ENCODE results near the gene ARMC7. TPM values are rescaled to one million over a fixed set of nuclear protein-coding genes. Genes with fewer than 3 reads are reported as not detected.
"Not testable (repeated sequence)": the region's sequence is repeated elsewhere in the genome, so short reads cannot be mapped to it uniquely, and the experiment has no call there.

The ARMC7 gene
- total RNA-seq, 2 donors from 2014 or later, result 13.3 to 13.7 TPM

- Mint-ChIP-seq H3K4me1 (ENCODE audit: low read depth in 2 of 2) (peaks cover 30 to 44% of the 10 kb centered on the region in 2 donors), H3K27me3 (no peaks in the 10 kb centered on the region), H3K9me3 (no peaks in the 10 kb centered on the region), H3K27ac (peak overlapping the region; percentile 67 to 82), H3K36me3 (peaks cover 14% of the 10 kb centered on the region), H3K4me3 (peak overlapping the region; percentile 98)
- no peak for DNase-seq (ENCODE audit: low spot score)
- ATAC-seq, result no peak
These were observed 42.8 kb downstream of the ARMC7 start for GRCh38 chr17:75152523-75152921.

- H3K4me3 Mint-ChIP-seq, result peak overlapping the region; percentile 98
- DNase-seq (ENCODE audit: low spot score) (no peak), ATAC-seq (no peak)
- peaks cover 13% of the 10 kb centered on the region for H3K36me3 Mint-ChIP-seq
- H3K27ac Mint-ChIP-seq, result peak overlapping the region; percentile 67 to 82
- H3K27me3 Mint-ChIP-seq, result no peaks in the 10 kb centered on the region
- H3K9me3 Mint-ChIP-seq, result no peaks in the 10 kb centered on the region
- peaks cover 30 to 44% of the 10 kb centered on the region in 2 donors for H3K4me1 Mint-ChIP-seq (ENCODE audit: low read depth in 2 of 2)
These were observed 43.4 kb downstream of the ARMC7 start for GRCh38 chr17:75152922-75153779.

GRCh38 chr17:75153780-75154194 is 44.0 kb downstream of the ARMC7 start:
- peaks cover 28 to 38% of the 10 kb centered on the region in 2 donors for H3K4me1 Mint-ChIP-seq (ENCODE audit: low read depth in 2 of 2)

GRCh38 chr17:75154195-75155106 is 44.7 kb downstream of the ARMC7 start, which contains the start of gene JPT1:
Gene JPT1 (minus strand): TSS chr17:75154512. CDS start chr17:75154397, 115 bp downstream.
- Mint-ChIP-seq H3K27me3 (no peaks in the 10 kb centered on the region), H3K36me3 (peaks cover 6% of the 10 kb centered on the region), H3K9me3 (no peaks in the 10 kb centered on the region), H3K27ac (peak within 1 kb of the TSS; percentile 67 to 82), H3K4me1 (ENCODE audit: low read depth in 2 of 2) (peaks cover 28 to 37% of the 10 kb centered on the region in 2 donors), H3K4me3 (peak within 1 kb of the TSS; percentile 98)
- peak; percentile 98 for DNase-seq (ENCODE audit: low spot score)
- peak; percentile 99 for ATAC-seq

More at GRCh38 chr17:75153780-75154194, 44.0 kb downstream of the ARMC7 start:
- Mint-ChIP-seq H3K4me3 (peak overlapping the region; percentile 98), H3K27ac (peak overlapping the region; percentile 67 to 82), H3K36me3 (peaks cover 6% of the 10 kb centered on the region), H3K9me3 (no peaks in the 10 kb centered on the region), H3K27me3 (no peaks in the 10 kb centered on the region)
- ATAC-seq (peak; percentile 3 to 15), DNase-seq (ENCODE audit: low spot score) (no peak)

GRCh38 chr17:75155191-75155601 is 45.4 kb downstream of the ARMC7 start:
- no peak for ATAC-seq

GRCh38 chr17:75158480-75158879 is 48.7 kb downstream of the ARMC7 start:
- not testable (repeated sequence) for ATAC-seq; H3K9me3 Mint-ChIP-seq; H3K4me3 Mint-ChIP-seq; H3K36me3 Mint-ChIP-seq; H3K27ac Mint-ChIP-seq; H3K27me3 Mint-ChIP-seq; DNase-seq (ENCODE audit: low spot score)
- peaks cover 10 to 13% of the 10 kb centered on the region in 2 donors for H3K4me1 Mint-ChIP-seq (ENCODE audit: low read depth in 2 of 2)

More at GRCh38 chr17:75155191-75155601, 45.4 kb downstream of the ARMC7 start:
- Mint-ChIP-seq H3K9me3 (no peaks in the 10 kb centered on the region), H3K4me3 (peak overlapping the region; percentile 98), H3K27me3 (no peaks in the 10 kb centered on the region), H3K27ac (peak overlapping the region; percentile 67 to 82), H3K36me3 (no peaks in the 10 kb centered on the region), H3K4me1 (ENCODE audit: low read depth in 2 of 2) (peaks cover 24 to 31% of the 10 kb centered on the region in 2 donors)
- no peak for DNase-seq (ENCODE audit: low spot score)

GRCh38 chr17:75159196-75160031 is 49.6 kb downstream of the ARMC7 start:
- DNase-seq (ENCODE audit: low spot score) (no peak), ATAC-seq (no peak)
- no peaks in the 10 kb centered on the region for H3K36me3 Mint-ChIP-seq
- H3K9me3 Mint-ChIP-seq, result no peaks in the 10 kb centered on the region
- no peak overlapping the region for H3K4me3 Mint-ChIP-seq
- no peaks in the 10 kb centered on the region for H3K27me3 Mint-ChIP-seq
- peaks cover 4 to 10% of the 10 kb centered on the region in 2 donors for H3K4me1 Mint-ChIP-seq (ENCODE audit: low read depth in 2 of 2)
- no peak overlapping the region for H3K27ac Mint-ChIP-seq

GRCh38 chr17:75160211-75160610 is 50.4 kb downstream of the ARMC7 start:
- H3K36me3 Mint-ChIP-seq, result no peaks in the 10 kb centered on the region
- no peak overlapping the region for H3K4me3 Mint-ChIP-seq
- H3K27me3 Mint-ChIP-seq, result no peaks in the 10 kb centered on the region
- no peak overlapping the region for H3K27ac Mint-ChIP-seq
- no peaks in the 10 kb centered on the region for H3K9me3 Mint-ChIP-seq
- DNase-seq (ENCODE audit: low spot score) (no peak), ATAC-seq (no peak)
- H3K4me1 Mint-ChIP-seq (ENCODE audit: low read depth in 2 of 2), result peaks cover 0 to 2% of the 10 kb centered on the region in 2 donors

GRCh38 chr17:75163074-75163473 is 53.3 kb downstream of the ARMC7 start:
- Mint-ChIP-seq H3K36me3 (no peaks in the 10 kb centered on the region), H3K4me1 (ENCODE audit: low read depth in 2 of 2) (no peaks in the 10 kb centered on the region), H3K27ac (no peak overlapping the region), H3K9me3 (no peaks in the 10 kb centered on the region), H3K27me3 (no peaks in the 10 kb centered on the region), H3K4me3 (no peak overlapping the region)
- no peak for DNase-seq (ENCODE audit: low spot score)
- ATAC-seq, result no peak

GRCh38 chr17:75164606-75165005 is 54.8 kb downstream of the ARMC7 start:
- not testable (repeated sequence) for H3K9me3 Mint-ChIP-seq; DNase-seq (ENCODE audit: low spot score); ATAC-seq; H3K27ac Mint-ChIP-seq; H3K27me3 Mint-ChIP-seq; H3K4me3 Mint-ChIP-seq; H3K36me3 Mint-ChIP-seq; H3K4me1 Mint-ChIP-seq (ENCODE audit: low read depth in 2 of 2)

- H3K36me3 Mint-ChIP-seq, result peaks cover 12% of the 10 kb centered on the region
- no peaks in the 10 kb centered on the region for H3K9me3 Mint-ChIP-seq
- DNase-seq (ENCODE audit: low spot score) (no peak), ATAC-seq (no peak)
- no peak overlapping the region for H3K27ac Mint-ChIP-seq
- H3K4me1 Mint-ChIP-seq (ENCODE audit: low read depth in 2 of 2), result peaks cover 4 to 12% of the 10 kb centered on the region in 2 donors
- no peak overlapping the region for H3K4me3 Mint-ChIP-seq
- no peaks in the 10 kb centered on the region for H3K27me3 Mint-ChIP-seq
These were observed 59.2 kb downstream of the ARMC7 start for GRCh38 chr17:75168998-75169397.

GRCh38 chr17:75173526-75173925 is 63.8 kb downstream of the ARMC7 start:
- Mint-ChIP-seq H3K4me3 (no peak overlapping the region), H3K27me3 (no peaks in the 10 kb centered on the region), H3K27ac (peak overlapping the region in 1 of 2 donors; percentile 74), H3K4me1 (ENCODE audit: low read depth in 2 of 2) (peaks cover 9 to 16% of the 10 kb centered on the region in 2 donors), H3K9me3 (no peaks in the 10 kb centered on the region), H3K36me3 (peaks cover 17% of the 10 kb centered on the region)
- ATAC-seq, result no peak
- DNase-seq (ENCODE audit: low spot score), result no peak

GRCh38 chr17:75174996-75175395 is 65.2 kb downstream of the ARMC7 start:
- H3K4me3 Mint-ChIP-seq, result no peak overlapping the region
- peaks cover 17% of the 10 kb centered on the region for H3K36me3 Mint-ChIP-seq
- no peaks in the 10 kb centered on the region for H3K9me3 Mint-ChIP-seq
- ATAC-seq (no peak), DNase-seq (ENCODE audit: low spot score) (no peak)
- no peaks in the 10 kb centered on the region for H3K27me3 Mint-ChIP-seq
- H3K4me1 Mint-ChIP-seq (ENCODE audit: low read depth in 2 of 2), result peaks cover 9 to 16% of the 10 kb centered on the region in 2 donors
- peak overlapping the region in 1 of 2 donors; percentile 39 for H3K27ac Mint-ChIP-seq
